Measurements from ENCODE around the gene VPS33A.

Gene VPS33A

DNA sequence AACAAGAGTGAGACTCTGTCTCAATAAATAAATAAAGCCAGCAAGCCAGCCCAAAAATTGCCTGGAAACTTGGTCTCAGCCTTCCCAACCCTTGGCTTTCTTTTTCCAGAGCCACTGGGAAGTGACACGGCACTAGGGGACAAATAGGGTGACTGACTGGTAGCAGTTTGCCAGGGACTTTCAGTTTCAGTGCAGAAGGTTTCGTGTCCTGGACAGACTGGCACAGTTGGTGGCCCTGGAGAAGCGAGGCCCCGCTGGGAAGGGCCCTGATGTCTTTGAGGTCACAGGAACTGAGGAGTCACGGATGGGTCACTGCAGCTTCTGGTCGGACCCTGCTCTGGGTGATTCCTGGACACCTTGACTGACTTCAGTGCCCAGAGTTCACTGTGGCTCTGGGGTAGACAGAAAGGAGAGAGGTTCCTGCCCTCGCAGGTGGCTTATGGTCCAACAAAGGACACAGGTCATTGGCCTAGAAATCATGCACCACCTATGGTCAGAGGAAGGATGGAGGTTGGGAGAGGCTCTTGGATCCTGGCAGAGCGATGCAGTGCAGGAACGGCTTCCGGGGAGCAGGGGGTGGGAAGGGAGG, 80.7 kb downstream of the VPS33A start:
- no peak for FAIRE-seq
- no peak for DNase-seq (ENCODE audit: extremely low spot score, insufficient read length, low read depth)

DNA sequence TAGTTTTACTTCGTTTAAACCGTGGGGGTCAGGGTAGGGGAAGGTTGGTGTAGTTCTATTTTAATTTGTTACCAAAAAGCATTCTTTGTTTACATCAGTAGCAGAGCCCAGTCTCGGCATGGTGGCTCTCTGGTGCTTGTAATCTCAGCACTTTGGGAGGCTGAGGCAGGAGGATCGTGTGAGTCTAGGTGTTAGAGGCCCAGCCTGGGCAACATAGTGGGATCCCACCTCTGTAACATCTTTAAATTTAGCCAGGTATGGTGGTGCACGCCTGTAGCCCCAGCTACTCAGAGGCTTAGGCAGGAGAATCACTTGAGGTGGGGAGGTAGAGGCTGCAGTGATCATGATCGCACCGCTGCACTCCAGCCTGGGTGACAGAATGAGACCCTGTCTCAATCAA, 81.2 kb downstream of the VPS33A start:
- no peak for FAIRE-seq

DNA sequence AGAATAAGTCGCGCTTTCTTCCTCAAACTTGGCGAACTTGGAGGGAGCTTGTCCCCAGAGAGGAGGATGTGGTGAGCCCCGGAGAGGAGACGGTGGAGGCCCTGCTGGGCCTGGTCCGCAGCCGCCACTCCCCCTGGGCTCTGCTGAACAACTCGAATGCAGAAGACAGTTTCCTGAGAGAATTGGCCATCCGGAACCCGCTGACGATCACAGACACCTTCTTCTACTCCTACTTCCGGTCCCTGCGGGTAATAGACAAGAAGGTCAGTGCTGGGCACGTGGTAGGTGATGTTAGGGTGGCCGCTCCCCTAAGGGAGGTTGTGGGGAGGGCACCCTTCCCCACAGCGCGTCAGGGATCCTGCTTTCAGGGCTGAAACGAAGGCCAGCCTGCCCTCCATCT, 81.8 kb downstream of the VPS33A start:
- DNase-seq (ENCODE audit: extremely low spot score, insufficient read length, low read depth) = no peak

More for the DNA sequence above, 81.2 kb downstream of the VPS33A start:
- DNase-seq (ENCODE audit: extremely low spot score, insufficient read length, low read depth) = no peak

DNA sequence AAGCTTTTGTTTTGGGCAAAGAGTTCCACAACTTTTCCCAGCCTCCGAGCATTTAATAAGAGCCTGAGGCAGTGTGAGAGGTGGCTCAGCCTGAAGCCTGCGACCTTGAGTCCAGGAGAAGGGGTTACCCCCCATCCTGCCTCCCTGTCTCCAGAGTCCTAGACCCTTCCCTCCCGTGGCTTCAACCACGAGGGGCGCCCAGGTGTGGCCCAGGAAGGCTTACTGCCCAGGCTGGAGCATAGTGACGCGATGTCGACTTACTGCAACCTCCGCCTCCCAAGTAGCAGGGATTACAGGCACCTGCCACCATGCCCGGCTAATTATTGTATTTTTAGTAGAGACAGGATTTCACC, 82.7 kb downstream of the VPS33A start:
- DNase-seq (ENCODE audit: extremely low spot score, insufficient read length, low read depth) (no peak), FAIRE-seq (no peak)

More for the DNA sequence above, 81.8 kb downstream of the VPS33A start:
- no peak for FAIRE-seq

- FAIRE-seq = no peak
- peak; percentile 14 for DNase-seq (ENCODE audit: extremely low spot score, insufficient read length, low read depth)
Observed at GRCh38 chr12:122182887-122183587, 83.3 kb downstream of the VPS33A start, which contains the start of gene LRRC43. Gene LRRC43, plus strand, starts transcription at chr12:122183123. Its CDS starts 22 bp downstream, at chr12:122183145.
